Measurements from ENCODE around the gene SPAAR. TPM values are rescaled to one million over a fixed set of nuclear protein-coding genes. Genes with fewer than 3 reads are reported as not detected.
A peak's percentile ranks its signal among the peaks of the same experiment; 100 is the strongest.

The SPAAR gene
- total and polyA plus RNA-seq, 9 of the 15 experiments (the other 6 are each of a cell fraction or from before 2014, with no cell fraction given) = not detected

DNA sequence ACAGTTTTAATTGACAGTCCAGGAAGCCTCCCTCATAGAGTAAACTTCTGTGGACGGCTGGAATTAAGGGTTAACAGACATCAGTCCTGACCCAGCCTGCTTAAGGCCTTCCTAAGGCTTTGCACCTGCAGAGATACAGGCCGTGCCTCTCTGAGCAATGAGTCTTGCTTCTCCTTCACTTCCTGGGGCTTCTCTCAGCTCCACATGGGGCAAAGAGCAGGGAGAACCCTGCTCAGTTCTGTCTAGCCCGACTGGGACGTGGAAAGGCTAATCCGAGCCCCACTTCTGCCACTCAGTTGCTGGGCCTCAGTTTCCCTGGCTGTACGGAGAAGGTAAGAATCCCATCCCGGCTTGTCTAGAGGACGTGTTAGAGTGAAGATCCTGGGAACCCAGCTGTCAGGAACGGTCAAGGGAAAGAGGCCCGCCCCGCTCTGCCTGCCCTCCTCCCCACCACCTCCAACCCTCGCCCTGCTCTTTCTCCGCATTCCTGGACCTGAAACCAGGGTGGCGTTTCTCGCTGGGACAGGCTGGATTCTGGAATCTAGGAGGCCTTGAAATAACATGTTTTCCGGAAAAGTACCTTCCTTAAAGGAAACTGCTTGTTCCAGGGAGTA lies 6.5 kb downstream of the SPAAR start:
- Histone ChIP-seq H3K9ac (ENCODE audit: insufficient read depth in 1 of 2, low read depth in 2 of 2, low read length in 2 of 2) (peak overlapping the region in 1 of 2 experiments; percentile 61; a peak in 1 of 4 replicates), H3K79me2 (ENCODE audit: control insufficient read depth, insufficient read depth, low read length) (no peaks in the 10 kb centered on the region), H3K4me1 (replicated peaks in 1 of 2; ENCODE audit: control insufficient read depth in 2 of 2, insufficient read depth in 2 of 2, low read length in 2 of 2) (peaks cover 40 to 64% of the 10 kb centered on the region in 2 experiments), H3K36me3 (ENCODE audit: control insufficient read depth, insufficient read depth, low read length) (no peaks in the 10 kb centered on the region), H4K20me1 (replicated peaks; ENCODE audit: control insufficient read depth, insufficient read depth, low read length) (no peaks in the 10 kb centered on the region), H3K4me2 (ENCODE audit: insufficient read depth, low read length) (no peak overlapping the region), H3K4me3 (no peak overlapping the region), H3K27me3 (ENCODE audit: control insufficient read depth in 2 of 2, insufficient read depth in 2 of 2, low read length in 2 of 2) (no peaks in the 10 kb centered on the region), H3K27ac (ENCODE audit: extremely low read depth, low read depth, low read length) (no peak overlapping the region), H3K9me3 (replicated peaks; ENCODE audit: control insufficient read depth, insufficient read depth, low read depth, low read length) (no peaks in the 10 kb centered on the region), H2AFZ (ENCODE audit: low read depth, low read length) (peak overlapping the region; percentile 48), H3K9me1 (ENCODE audit: control insufficient read depth, insufficient read depth, low read length) (no peaks in the 10 kb centered on the region)
- DNase-seq (ENCODE audit: extremely low read depth in 1 of 4, low spot score in 3 of 4) = no peak
- no peak for FAIRE-seq
- TF ChIP-seq MEF2A (IDR thresholded peaks at IDR 0.05; ENCODE audit: control insufficient read depth, low read depth, low read length) (no peak), ZNF143 (CRISPR knock-in tag; IDR thresholded peaks at IDR 0.05) (no peak), HDAC3 (IDR thresholded peaks at IDR 0.05; ENCODE audit: borderline replicate concordance, partially characterized antibody) (no peak), ZNF146 (CRISPR knock-in tag; IDR thresholded peaks at IDR 0.05; ENCODE audit: unreplicated experiment) (no peak), MAFG (tag; conservative IDR thresholded peaks at IDR 0.05) (no peak), MCM7 (IDR thresholded peaks at IDR 0.05) (no peak), ZZZ3 (IDR thresholded peaks at IDR 0.05) (no peak), DACH1 (IDR thresholded peaks at IDR 0.05; ENCODE audit: partially characterized antibody) (no peak)
- TF ChIP-seq, protein P1, sequence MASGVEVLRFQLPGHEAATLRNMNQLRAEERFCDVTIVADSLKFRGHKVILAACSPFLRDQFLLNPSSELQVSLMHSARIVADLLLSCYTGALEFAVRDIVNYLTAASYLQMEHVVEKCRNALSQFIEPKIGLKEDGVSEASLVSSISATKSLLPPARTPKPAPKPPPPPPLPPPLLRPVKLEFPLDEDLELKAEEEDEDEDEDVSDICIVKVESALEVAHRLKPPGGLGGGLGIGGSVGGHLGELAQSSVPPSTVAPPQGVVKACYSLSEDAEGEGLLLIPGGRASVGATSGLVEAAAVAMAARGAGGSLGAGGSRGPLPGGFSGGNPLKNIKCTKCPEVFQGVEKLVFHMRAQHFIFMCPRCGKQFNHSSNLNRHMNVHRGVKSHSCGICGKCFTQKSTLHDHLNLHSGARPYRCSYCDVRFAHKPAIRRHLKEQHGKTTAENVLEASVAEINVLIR (CRISPR knock-in tag; IDR thresholded peaks at IDR 0.05) = no peak
- TF ChIP-seq, protein P2, sequence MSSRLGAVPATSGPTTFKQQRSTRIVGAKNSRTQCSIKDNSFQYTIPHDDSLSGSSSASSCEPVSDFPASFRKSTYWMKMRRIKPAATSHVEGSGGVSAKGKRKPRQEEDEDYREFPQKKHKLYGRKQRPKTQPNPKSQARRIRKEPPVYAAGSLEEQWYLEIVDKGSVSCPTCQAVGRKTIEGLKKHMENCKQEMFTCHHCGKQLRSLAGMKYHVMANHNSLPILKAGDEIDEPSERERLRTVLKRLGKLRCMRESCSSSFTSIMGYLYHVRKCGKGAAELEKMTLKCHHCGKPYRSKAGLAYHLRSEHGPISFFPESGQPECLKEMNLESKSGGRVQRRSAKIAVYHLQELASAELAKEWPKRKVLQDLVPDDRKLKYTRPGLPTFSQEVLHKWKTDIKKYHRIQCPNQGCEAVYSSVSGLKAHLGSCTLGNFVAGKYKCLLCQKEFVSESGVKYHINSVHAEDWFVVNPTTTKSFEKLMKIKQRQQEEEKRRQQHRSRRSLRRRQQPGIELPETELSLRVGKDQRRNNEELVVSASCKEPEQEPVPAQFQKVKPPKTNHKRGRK (tag; IDR thresholded peaks at IDR 0.05) = no peak
- in situ Hi-C loops (cut with MboI) = no loop called here
- ChIA-PET CTCF (ENCODE audit: low intra/inter-chr PET ratio) (interaction anchor here (0.6 kb wide), 1 partner anchor 1240 kb away, joined by 6 read pairs; no protein-coding TSS in a partner anchor), POLR2A (interaction anchor here (0.6 to 3.3 kb wide), 2 partner anchors 9 to 799 kb away, joined by 3 to 20 read pairs; no protein-coding TSS in a partner anchor)
- no peak for ATAC-seq
- 82% methylated on average over 9 of the region's 16 CpGs for WGBS (ENCODE audit: insufficient coverage, low coverage, missing lambda C conversion rate)
- intact Hi-C loops (cut with micrococcal nuclease) = no loop called here
- BruUV-seq (replicated peaks) = no TSS peak

Measured in K562 (cell line).